C4-2B (cell line): ENCODE measurements around the gene OR2T35.
"Not testable (repeated sequence)": the region's sequence is repeated elsewhere in the genome, so short reads cannot be mapped to it uniquely, and the experiment has no call there.

Source experiments
- ZFX ChIP-seq: fragments of 450-650 bp; IDR thresholded peaks from 2 replicates; pipeline ENCODE4 v1.6.1; 2017
- TF ChIP-seq, protein P1 (sequence below): fragments of 450-650 bp; conservative IDR thresholded peaks from 2 replicates; pipeline ENCODE4 v1.5.1; 2017; ENCODE audit warnings: mild to moderate bottlenecking

DNA sequence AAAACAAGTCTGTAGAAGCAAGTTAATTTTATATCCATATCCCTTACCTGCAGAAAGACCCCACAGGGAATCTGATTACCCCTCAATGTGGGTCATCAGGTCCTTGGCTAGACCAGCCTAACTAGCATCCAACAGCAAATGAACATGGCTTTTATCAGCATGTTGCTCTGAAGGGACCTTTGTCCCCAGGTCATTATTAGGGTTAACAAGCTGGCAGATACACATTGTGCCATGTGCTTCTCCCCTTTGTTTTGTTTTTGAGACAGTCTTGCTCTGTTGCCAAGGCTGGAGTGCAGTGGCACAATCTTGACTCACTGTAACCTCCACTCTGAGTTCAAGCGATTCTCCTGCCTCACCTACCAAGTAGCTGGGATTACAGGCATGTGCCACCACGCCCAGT is 10.1 kb downstream of the OR2T35 start, which contains the start of gene OR2T11:
- TF ChIP-seq, protein P1, sequence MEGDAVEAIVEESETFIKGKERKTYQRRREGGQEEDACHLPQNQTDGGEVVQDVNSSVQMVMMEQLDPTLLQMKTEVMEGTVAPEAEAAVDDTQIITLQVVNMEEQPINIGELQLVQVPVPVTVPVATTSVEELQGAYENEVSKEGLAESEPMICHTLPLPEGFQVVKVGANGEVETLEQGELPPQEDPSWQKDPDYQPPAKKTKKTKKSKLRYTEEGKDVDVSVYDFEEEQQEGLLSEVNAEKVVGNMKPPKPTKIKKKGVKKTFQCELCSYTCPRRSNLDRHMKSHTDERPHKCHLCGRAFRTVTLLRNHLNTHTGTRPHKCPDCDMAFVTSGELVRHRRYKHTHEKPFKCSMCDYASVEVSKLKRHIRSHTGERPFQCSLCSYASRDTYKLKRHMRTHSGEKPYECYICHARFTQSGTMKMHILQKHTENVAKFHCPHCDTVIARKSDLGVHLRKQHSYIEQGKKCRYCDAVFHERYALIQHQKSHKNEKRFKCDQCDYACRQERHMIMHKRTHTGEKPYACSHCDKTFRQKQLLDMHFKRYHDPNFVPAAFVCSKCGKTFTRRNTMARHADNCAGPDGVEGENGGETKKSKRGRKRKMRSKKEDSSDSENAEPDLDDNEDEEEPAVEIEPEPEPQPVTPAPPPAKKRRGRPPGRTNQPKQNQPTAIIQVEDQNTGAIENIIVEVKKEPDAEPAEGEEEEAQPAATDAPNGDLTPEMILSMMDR: not testable (repeated sequence)
- TF ChIP-seq ZFX: not testable (repeated sequence)
